Melanocyte of skin (primary cell): ENCODE data around the gene GTF2H2. TPM values are rescaled to one million over a fixed set of nuclear protein-coding genes. Genes with fewer than 3 reads are reported as not detected.

ENCODE experiments used
- total RNA-seq, 2 donors: library from RNA; depleted of rRNA; stranded (reverse); fragments of >200 nt; gene quantifications; 2 replicates each; pipeline ENCODE4 v1.2.3, GENCODE V29; 2012

The GTF2H2 gene
- total RNA-seq: 10 to 100 TPM; 34.6 to 35.4 TPM

DNA sequence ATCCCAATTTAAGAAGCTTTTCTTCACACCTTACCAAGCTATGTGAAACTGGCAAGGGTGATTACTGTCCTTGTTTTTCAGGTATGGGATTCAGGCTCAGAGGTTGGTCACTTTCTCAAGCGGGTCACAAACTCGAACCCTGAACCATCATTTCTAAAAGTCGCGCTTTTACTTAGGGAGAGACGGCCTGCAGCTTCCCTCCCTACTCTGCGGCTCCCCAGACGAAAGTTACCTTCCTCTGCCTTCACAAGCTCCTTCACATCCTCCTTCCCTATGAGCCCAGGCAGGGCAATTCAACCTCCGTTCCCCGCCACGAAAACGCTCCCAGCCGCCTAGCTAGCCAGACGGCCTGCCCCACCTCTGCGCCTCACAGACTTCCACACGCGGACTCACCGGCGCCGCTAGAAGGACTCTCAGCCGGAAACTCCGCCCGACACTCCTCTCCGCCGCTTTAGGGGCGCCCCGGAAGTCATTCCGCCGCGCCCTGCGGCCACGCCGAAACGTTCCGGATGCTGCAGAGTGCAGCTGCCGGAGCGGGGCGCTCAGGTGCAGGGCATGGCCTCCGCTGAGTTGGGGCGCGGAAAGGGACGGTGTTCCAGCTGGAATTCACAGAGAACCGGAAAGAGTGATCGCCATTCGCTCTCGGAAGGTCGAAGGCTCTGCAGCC is at the start of gene GTF2H2:
GTF2H2 (minus strand) TSS at position 415 of the 667 bp plus-strand sequence. CDS start 4,913 bp downstream, outside the sequence.

GRCh38 chr5:71025289-71025953 is 42.1 kb downstream of the GTF2H2 start, which contains the start of gene NAIP:
NAIP (minus strand) TSS chr5:71025339; CDS start chr5:71012915, 12,424 bp downstream.

Other genes starting within 250 kb of the GTF2H2 start
- gene SERF1A, start 167.0 kb downstream of the GTF2H2 start, total RNA-seq: 10 to 100 TPM in 1 of 2 donors, 1 to 10 TPM in 1; 10.0 to 12.0 TPM
- gene SMN1, start 142.6 kb downstream of the GTF2H2 start, total RNA-seq: 10 to 100 TPM; 22.4 to 37.6 TPM
- 1 to 10 TPM; 1.7 to 2.4 TPM for gene NAIP, start 42.3 kb downstream of the GTF2H2 start, total RNA-seq